MCF 10A (cell line): ENCODE measurements around the gene TMEM175. TPM values are rescaled to one million over a fixed set of nuclear protein-coding genes. Genes with fewer than 3 reads are reported as not detected.
"Not testable (repeated sequence)": the region's sequence is repeated elsewhere in the genome, so short reads cannot be mapped to it uniquely, and the experiment has no call there.

Experiments
- BruUV-seq: library from RNA; stranded (reverse); fragments of 400-500 nt; replicated peaks from 2 replicates; lab custom pipeline; 2021; lab: Mats Ljungman, UMichigan
- CTCF ChIA-PET: fragments of 300-600 bp; sonication (Branson Sonifier 250); formaldehyde crosslinking; extraction: SDS; loops from one replicate; lab custom pipeline; 2021; ENCODE audit warnings: antibody characterized with exemption, inconsistent platforms; lab: Yijun Ruan, JAX
- POLR2A ChIA-PET: fragments of 300-600, 350-650 bp; sonication (Branson Sonifier 250); formaldehyde crosslinking; extraction: SDS; loops from one replicate; lab custom pipeline; 2020; ENCODE audit warnings: antibody characterized with exemption, inconsistent platforms; lab: Yijun Ruan, JAX
- DNase-seq: peaks from one replicate; pipeline ENCODE4 v3.0.0-alpha.2; 2018; ENCODE audit not compliant: unreplicated experiment
- H3K27ac Mint-ChIP-seq: one replicate; pipeline ENCODE4 v1.8.0; 2022; ENCODE audit warnings: mild to moderate bottlenecking, low read depth, mixed read lengths; ENCODE audit not compliant: unreplicated experiment
- H3K27me3 Mint-ChIP-seq: one replicate; pipeline ENCODE4 v1.8.0; 2022; ENCODE audit warnings: mixed read lengths; ENCODE audit not compliant: insufficient read depth, unreplicated experiment
- H3K36me3 Mint-ChIP-seq: one replicate; pipeline ENCODE4 v1.8.0; 2022; ENCODE audit warnings: mild to moderate bottlenecking, moderate library complexity, mixed read lengths; ENCODE audit not compliant: insufficient read depth, unreplicated experiment
- H3K4me1 Mint-ChIP-seq: one replicate; pipeline ENCODE4 v1.8.0; 2022; ENCODE audit warnings: mixed read lengths; ENCODE audit not compliant: insufficient read depth, unreplicated experiment
- H3K4me3 Mint-ChIP-seq: one replicate; pipeline ENCODE4 v1.8.0; 2022; ENCODE audit warnings: mild to moderate bottlenecking, moderate library complexity, mixed read lengths; ENCODE audit not compliant: unreplicated experiment
- H3K9me3 Mint-ChIP-seq: one replicate; pipeline ENCODE4 v1.8.0; 2022; ENCODE audit warnings: mixed read lengths; ENCODE audit not compliant: unreplicated experiment
- intact Hi-C: fragments of 100-400 bp; cut with micrococcal nuclease; formaldehyde crosslinking; loops from 2 replicates; pipeline ENCODE4 v1.14.1; 2022
- total RNA-seq: library from RNA; stranded (reverse); gene quantifications from 2 replicates; pipeline ENCODE4 v1.2.3, GENCODE V29; 2022
- TF ChIP-seq, protein P1 (sequence below): fragments of 200-600 bp; IDR thresholded peaks from one replicate; pipeline ENCODE4 v1.8.0; 2022; ENCODE audit warnings: antibody characterized with exemption, mild to moderate bottlenecking; ENCODE audit not compliant: unreplicated experiment

Gene TMEM175
- total RNA-seq, 1 experiment from 2014 or later = 28.9 TPM

DNA sequence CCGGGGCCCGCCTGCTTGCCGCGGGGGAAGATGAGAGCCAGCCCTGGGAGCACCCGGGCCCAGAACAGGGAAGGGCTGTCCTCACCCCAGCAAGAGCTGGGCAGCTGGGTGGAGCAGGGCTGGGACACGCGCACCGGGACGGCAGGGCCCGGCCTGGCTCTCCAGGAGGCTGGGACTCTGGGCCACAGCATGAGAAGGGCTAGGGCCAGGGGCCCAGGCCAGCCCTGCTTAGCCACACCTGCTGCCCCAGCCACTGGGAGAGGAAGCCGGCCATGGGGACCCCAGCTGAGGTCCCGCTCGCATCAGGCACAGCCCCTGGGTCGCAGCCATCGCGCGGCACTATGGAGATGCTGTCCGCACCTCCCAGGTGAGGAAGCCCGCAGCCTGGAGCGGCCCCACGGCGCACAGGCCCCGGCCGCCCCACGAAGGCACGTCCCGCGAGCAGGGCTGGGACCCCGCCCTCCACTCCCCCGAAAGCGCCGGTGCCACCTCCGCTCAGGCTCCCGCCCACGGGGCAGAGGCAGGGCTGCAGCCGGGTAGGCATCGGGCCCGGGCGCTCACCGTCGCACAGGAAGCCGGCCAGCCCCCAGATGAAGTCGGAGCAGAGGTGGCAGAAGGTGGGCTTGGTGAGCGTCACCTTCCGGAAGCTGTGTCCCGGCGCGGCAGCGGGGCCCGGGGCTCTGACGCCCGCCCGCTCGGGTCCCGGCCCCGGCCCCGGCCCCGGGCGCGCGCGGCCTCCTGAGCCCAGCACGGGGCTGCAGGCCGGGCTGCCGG is 40.6 kb downstream of the TMEM175 start:
- peak overlapping the region; percentile 66 for H3K4me3 Mint-ChIP-seq
- H3K27me3 Mint-ChIP-seq = no peaks in the 10 kb centered on the region
- ChIA-PET POLR2A (interaction anchor here (0.8 to 2.5 kb wide), 4 partner anchors 14 to 41 kb away, joined by 3 to 10 read pairs (median 3); partner anchors contain the start of genes FGFRL1, GAK and TMEM175), CTCF (no interaction called here)
- DNase-seq = peak; percentile 20
- H3K36me3 Mint-ChIP-seq = no peaks in the 10 kb centered on the region
- TF ChIP-seq, protein P1, sequence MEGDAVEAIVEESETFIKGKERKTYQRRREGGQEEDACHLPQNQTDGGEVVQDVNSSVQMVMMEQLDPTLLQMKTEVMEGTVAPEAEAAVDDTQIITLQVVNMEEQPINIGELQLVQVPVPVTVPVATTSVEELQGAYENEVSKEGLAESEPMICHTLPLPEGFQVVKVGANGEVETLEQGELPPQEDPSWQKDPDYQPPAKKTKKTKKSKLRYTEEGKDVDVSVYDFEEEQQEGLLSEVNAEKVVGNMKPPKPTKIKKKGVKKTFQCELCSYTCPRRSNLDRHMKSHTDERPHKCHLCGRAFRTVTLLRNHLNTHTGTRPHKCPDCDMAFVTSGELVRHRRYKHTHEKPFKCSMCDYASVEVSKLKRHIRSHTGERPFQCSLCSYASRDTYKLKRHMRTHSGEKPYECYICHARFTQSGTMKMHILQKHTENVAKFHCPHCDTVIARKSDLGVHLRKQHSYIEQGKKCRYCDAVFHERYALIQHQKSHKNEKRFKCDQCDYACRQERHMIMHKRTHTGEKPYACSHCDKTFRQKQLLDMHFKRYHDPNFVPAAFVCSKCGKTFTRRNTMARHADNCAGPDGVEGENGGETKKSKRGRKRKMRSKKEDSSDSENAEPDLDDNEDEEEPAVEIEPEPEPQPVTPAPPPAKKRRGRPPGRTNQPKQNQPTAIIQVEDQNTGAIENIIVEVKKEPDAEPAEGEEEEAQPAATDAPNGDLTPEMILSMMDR = no peak
- no TSS peak for BruUV-seq
- intact Hi-C loops = no loop called here
- no peaks in the 10 kb centered on the region for H3K9me3 Mint-ChIP-seq
- no peak overlapping the region for H3K27ac Mint-ChIP-seq
- peaks cover 5% of the 10 kb centered on the region for H3K4me1 Mint-ChIP-seq

GRCh38 chr4:973431-974397 is 41.5 kb downstream of the TMEM175 start, which contains the start of gene DGKQ:
Gene DGKQ (minus strand): TSS chr4:973569. CDS start chr4:973482, 87 bp downstream.
- peak; percentile 83 for DNase-seq
- Mint-ChIP-seq H3K36me3 (no peaks in the 10 kb centered on the region), H3K27me3 (no peaks in the 10 kb centered on the region), H3K4me1 (peaks cover 5% of the 10 kb centered on the region), H3K4me3 (peak within 1 kb of the TSS; percentile 66), H3K27ac (no peak within 1 kb of the TSS), H3K9me3 (no peaks in the 10 kb centered on the region)
- TF ChIP-seq, protein P1 = no peak
- POLR2A ChIA-PET = interaction anchor here (1.1 to 2.5 kb wide), 3 partner anchors 14 to 42 kb away, joined by 3 to 10 read pairs (median 3); partner anchors contain the start of genes GAK and TMEM175
- CTCF ChIA-PET = no interaction called here
- intact Hi-C loops = no loop called here
- no TSS peak for BruUV-seq

DNA sequence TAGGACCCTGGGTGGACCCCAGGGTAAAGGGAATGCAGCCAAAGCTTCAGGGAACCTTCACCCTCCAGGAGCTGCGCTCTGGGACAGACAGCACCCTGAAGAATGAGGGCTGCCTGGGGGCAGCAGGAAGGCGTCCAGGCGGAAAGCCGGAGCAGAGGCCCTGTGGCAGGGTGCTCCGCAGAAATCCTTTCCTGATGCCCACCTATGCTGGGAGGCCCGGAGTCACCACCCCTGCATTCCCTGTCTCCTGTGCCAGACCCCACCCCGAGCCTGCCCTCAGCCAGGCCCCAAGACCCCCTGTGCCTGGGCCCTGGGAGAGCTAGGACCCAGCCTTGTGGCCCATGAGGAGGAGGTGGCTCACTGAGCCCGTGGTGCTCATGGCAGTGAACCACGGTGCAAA is 42.4 kb downstream of the TMEM175 start:
- H3K4me3 Mint-ChIP-seq = no peak overlapping the region
- no peaks in the 10 kb centered on the region for H3K27me3 Mint-ChIP-seq
- H3K9me3 Mint-ChIP-seq = no peaks in the 10 kb centered on the region
- BruUV-seq = no TSS peak
- TF ChIP-seq, protein P1 = no peak
- H3K36me3 Mint-ChIP-seq = no peaks in the 10 kb centered on the region
- ChIA-PET CTCF (no interaction called here), POLR2A (interaction anchor here (0.6 to 0.9 kb wide), 2 partner anchors 10 to 13 kb away, joined by 3 read pairs; no protein-coding TSS in a partner anchor)
- H3K27ac Mint-ChIP-seq = no peak overlapping the region
- intact Hi-C loops = no loop called here
- DNase-seq = no peak
- peaks cover 5% of the 10 kb centered on the region for H3K4me1 Mint-ChIP-seq

GRCh38 chr4:976016-976415 is 43.8 kb downstream of the TMEM175 start:
- H3K36me3 Mint-ChIP-seq = not testable (repeated sequence)

More at GRCh38 chr4:976016-976415, 43.8 kb downstream of the TMEM175 start:
- intact Hi-C loops, POLR2A ChIA-PET, H3K27me3 Mint-ChIP-seq, BruUV-seq, H3K4me3 Mint-ChIP-seq, DNase-seq, CTCF ChIA-PET, H3K4me1 Mint-ChIP-seq, H3K27ac Mint-ChIP-seq, H3K9me3 Mint-ChIP-seq: not testable (repeated sequence)
